Measurements from ENCODE around the gene ARMC8. TPM values are rescaled to one million over a fixed set of nuclear protein-coding genes. Genes with fewer than 3 reads are reported as not detected.

ARMC8 gene
- total RNA-seq, 2 experiments from 2014 or later, result 48.8 to 57.1 TPM

DNA sequence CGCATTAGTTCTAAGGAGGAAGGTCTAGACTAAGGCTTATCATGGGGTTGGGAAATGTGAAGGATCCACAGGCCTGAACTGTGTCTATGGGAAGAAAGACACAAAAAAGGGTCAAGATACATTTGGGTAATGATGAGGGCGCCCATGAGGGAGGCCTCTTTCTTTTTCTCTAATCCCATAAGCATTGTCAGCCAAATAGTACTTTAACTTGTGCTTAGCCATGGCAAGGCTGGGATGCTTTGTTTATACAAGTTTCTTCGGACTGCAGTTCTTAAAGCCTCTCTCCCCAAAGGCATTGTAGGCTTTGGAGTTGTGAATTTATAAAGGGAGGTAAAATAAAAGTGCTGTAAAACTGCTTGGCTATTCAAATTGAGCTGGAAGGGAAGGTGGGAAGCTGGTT is 23.4 kb downstream of the ARMC8 start:
- Histone ChIP-seq H3K79me2 (ENCODE audit: insufficient read depth, low read depth, low read length) (peaks cover 67% of the 10 kb centered on the region), H4K20me1 (ENCODE audit: insufficient read depth, low read length) (peaks cover 17% of the 10 kb centered on the region), H3K9me2 (ENCODE audit: insufficient read depth, low read length) (no peaks in the 10 kb centered on the region), H3K9me3 (ENCODE audit: low read length) (no peaks in the 10 kb centered on the region), H3K27ac (ENCODE audit: low read depth, low read length, poor library complexity, severe bottlenecking) (no peak overlapping the region), H3K4me2 (ENCODE audit: low read length) (no peak overlapping the region), H3K36me3 (ENCODE audit: insufficient read depth, low read length) (peaks cover 79% of the 10 kb centered on the region), H3K4me3 (ENCODE audit: low read depth, low read length, poor library complexity, severe bottlenecking) (no peak overlapping the region), H2AFZ (ENCODE audit: low read length) (no peak overlapping the region), H3K4me1 (ENCODE audit: insufficient read depth, low read length, poor library complexity, severe bottlenecking) (no peaks in the 10 kb centered on the region)
- ChIA-PET CTCF (ENCODE audit: unreplicated experiment) (no interaction called here), POLR2A (interaction anchor here (1.3 kb wide), 1 partner anchor 26 kb away, joined by 3 read pairs; no protein-coding TSS in a partner anchor)
- no TSS peak for BruUV-seq (replicated peaks)
- intact Hi-C loops (cut with micrococcal nuclease; ENCODE audit: unreplicated experiment), result no loop called here
- DNase-seq (ENCODE audit: low spot score), result no peak
- TF ChIP-seq, protein P1, sequence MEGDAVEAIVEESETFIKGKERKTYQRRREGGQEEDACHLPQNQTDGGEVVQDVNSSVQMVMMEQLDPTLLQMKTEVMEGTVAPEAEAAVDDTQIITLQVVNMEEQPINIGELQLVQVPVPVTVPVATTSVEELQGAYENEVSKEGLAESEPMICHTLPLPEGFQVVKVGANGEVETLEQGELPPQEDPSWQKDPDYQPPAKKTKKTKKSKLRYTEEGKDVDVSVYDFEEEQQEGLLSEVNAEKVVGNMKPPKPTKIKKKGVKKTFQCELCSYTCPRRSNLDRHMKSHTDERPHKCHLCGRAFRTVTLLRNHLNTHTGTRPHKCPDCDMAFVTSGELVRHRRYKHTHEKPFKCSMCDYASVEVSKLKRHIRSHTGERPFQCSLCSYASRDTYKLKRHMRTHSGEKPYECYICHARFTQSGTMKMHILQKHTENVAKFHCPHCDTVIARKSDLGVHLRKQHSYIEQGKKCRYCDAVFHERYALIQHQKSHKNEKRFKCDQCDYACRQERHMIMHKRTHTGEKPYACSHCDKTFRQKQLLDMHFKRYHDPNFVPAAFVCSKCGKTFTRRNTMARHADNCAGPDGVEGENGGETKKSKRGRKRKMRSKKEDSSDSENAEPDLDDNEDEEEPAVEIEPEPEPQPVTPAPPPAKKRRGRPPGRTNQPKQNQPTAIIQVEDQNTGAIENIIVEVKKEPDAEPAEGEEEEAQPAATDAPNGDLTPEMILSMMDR (conservative IDR thresholded peaks at IDR 0.05; ENCODE audit: low read length), result no peak
- no peak for TF ChIP-seq EZH2phosphoT487 (IDR thresholded peaks at IDR 0.05; ENCODE audit: borderline replicate concordance, low read depth, low read length)

DNA sequence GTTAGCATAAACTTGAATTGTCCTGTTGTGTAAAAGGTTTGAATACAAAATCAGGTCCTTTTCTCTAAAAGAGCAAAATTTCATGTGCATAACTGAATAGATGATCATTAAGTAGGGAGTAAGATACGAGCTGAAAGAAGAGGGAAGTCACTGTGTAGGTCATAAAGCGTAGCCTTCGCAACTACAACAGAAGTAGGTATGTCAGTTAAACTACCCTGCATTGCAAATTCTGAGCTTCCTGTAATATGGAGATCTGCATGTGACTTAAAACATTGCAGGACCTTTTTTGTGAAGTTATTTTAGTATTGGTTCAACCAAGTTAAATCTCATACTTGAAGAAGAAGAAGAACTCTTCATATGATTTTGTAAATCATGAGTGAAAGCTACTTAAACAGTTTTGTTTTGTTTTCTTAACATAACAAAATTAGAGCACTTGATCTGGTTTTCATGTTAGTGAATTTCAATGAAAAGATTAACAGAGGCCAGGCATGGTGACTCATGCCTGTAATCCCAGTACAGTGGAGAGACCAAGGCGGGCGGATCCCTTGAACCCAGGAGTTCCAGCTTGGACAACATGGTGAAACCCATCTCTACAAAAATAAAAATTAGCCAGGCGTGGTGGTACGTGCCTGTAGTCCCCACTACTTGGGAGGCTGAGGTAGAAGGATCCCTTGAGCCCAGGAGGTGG is 26.4 kb downstream of the ARMC8 start:
- Histone ChIP-seq H3K4me2 (ENCODE audit: low read length) (no peak overlapping the region), H3K9me3 (ENCODE audit: low read length) (no peaks in the 10 kb centered on the region), H3K36me3 (ENCODE audit: insufficient read depth, low read length) (peaks cover 69% of the 10 kb centered on the region), H3K9me2 (ENCODE audit: insufficient read depth, low read length) (no peaks in the 10 kb centered on the region), H3K79me2 (ENCODE audit: insufficient read depth, low read depth, low read length) (peaks cover 59% of the 10 kb centered on the region), H2AFZ (ENCODE audit: low read length) (no peak overlapping the region), H4K20me1 (ENCODE audit: insufficient read depth, low read length) (peaks cover 21% of the 10 kb centered on the region), H3K4me3 (ENCODE audit: low read depth, low read length, poor library complexity, severe bottlenecking) (no peak overlapping the region), H3K27ac (ENCODE audit: low read depth, low read length, poor library complexity, severe bottlenecking) (no peak overlapping the region), H3K4me1 (ENCODE audit: insufficient read depth, low read length, poor library complexity, severe bottlenecking) (no peaks in the 10 kb centered on the region)
- intact Hi-C loops (cut with micrococcal nuclease; ENCODE audit: unreplicated experiment), result no loop called here
- BruUV-seq (replicated peaks), result no TSS peak
- ChIA-PET POLR2A (interaction anchor here (0.7 to 1.5 kb wide), 3 partner anchors 9 to 513 kb away, joined by 3 to 5 read pairs (median 3); no protein-coding TSS in a partner anchor), CTCF (ENCODE audit: unreplicated experiment) (no interaction called here)
- TF ChIP-seq, protein P1 (conservative IDR thresholded peaks at IDR 0.05; ENCODE audit: low read length), result no peak
- DNase-seq (ENCODE audit: low spot score), result no peak

DNA sequence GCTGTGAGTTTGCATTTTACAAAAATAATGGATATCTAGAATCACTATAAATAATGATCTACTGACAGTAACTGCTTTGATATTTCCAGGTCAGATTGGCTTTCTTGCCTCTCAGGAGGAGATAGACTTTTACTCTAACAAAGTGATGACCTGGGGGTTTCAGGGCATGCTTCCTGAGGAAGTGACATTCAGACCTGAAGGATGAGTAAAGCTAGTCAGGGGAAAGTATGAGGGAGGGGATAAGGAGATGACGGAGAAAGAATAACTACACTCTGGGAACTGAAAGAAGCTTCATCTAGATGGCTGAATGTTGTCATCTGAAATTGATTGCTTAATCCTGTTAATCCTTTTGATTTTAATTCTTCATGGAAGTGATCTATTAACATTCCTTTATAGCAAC is 32.2 kb downstream of the ARMC8 start:
- Histone ChIP-seq H4K20me1 (ENCODE audit: insufficient read depth, low read length) (0 out of 2 replicates have a peak, but pooled peaks cover 8% of the 10 kb centered on the region), H3K4me2 (ENCODE audit: low read length) (no peak overlapping the region), H3K9me3 (ENCODE audit: low read length) (no peaks in the 10 kb centered on the region), H3K4me1 (ENCODE audit: insufficient read depth, low read length, poor library complexity, severe bottlenecking) (no peaks in the 10 kb centered on the region), H3K27ac (ENCODE audit: low read depth, low read length, poor library complexity, severe bottlenecking) (no peak overlapping the region), H3K36me3 (ENCODE audit: insufficient read depth, low read length) (peaks cover 49% of the 10 kb centered on the region), H3K4me3 (ENCODE audit: low read depth, low read length, poor library complexity, severe bottlenecking) (no peak overlapping the region), H3K9me2 (ENCODE audit: insufficient read depth, low read length) (no peaks in the 10 kb centered on the region), H3K79me2 (ENCODE audit: insufficient read depth, low read depth, low read length) (peaks cover 41% of the 10 kb centered on the region; the same call in 1 of the 2 replicates), H2AFZ (ENCODE audit: low read length) (no peak overlapping the region)
- TF ChIP-seq, protein P1 (conservative IDR thresholded peaks at IDR 0.05; ENCODE audit: low read length), result no peak
- no peak for TF ChIP-seq EZH2phosphoT487 (IDR thresholded peaks at IDR 0.05; ENCODE audit: borderline replicate concordance, low read depth, low read length)
- DNase-seq (ENCODE audit: low spot score), result no peak
- ChIA-PET POLR2A (interaction anchor here (0.7 to 1.3 kb wide), 2 partner anchors 12 to 1336 kb away, joined by 3 read pairs; no protein-coding TSS in a partner anchor), CTCF (ENCODE audit: unreplicated experiment) (no interaction called here)
- intact Hi-C loops (cut with micrococcal nuclease; ENCODE audit: unreplicated experiment), result no loop called here
- BruUV-seq (replicated peaks), result no TSS peak
